Hepatocyte (in vitro differentiated cells): ENCODE data around the gene CTCFL. TPM values are rescaled to one million over a fixed set of nuclear protein-coding genes. Genes with fewer than 3 reads are reported as not detected.

ENCODE experiments used
- DNase-seq: peaks from one replicate; pipeline ENCODE4 v3.0.0-alpha.2; 2016; ENCODE audit warnings: low spot score
- H2AFZ ChIP-seq: fragments of 200-600 bp; sonication (generic); 2 replicates; pipeline ENCODE4 v1.6.0; 2016; ENCODE audit warnings: antibody characterized with exemption, mild to moderate bottlenecking
- H3K27ac ChIP-seq: fragments of 200-600 bp; sonication (generic); 2 replicates; pipeline ENCODE4 v1.5.1; 2016; ENCODE audit warnings: mild to moderate bottlenecking
- H3K27me3 ChIP-seq: fragments of 200-600 bp; sonication (generic); 2 replicates; pipeline ENCODE4 v1.6.1; 2016
- H3K36me3 ChIP-seq: fragments of 200-600 bp; sonication (generic); replicated peaks from 2 replicates; pipeline ENCODE4 v1.5.1; 2016; ENCODE audit warnings: low read depth; ENCODE audit not compliant: insufficient read depth
- H3K4me1 ChIP-seq: fragments of 200-600 bp; sonication (generic); 2 replicates; pipeline ENCODE4 v1.5.1; 2016; ENCODE audit warnings: mild to moderate bottlenecking, moderate library complexity; ENCODE audit not compliant: insufficient read depth
- H3K4me2 ChIP-seq: fragments of 200-600 bp; sonication (generic); 2 replicates; pipeline ENCODE4 v1.6.0; 2016
- H3K4me3 ChIP-seq: fragments of 200-600 bp; sonication (generic); 2 replicates; pipeline ENCODE4 v1.5.1; 2016; ENCODE audit warnings: mild to moderate bottlenecking
- H3K79me2 ChIP-seq: fragments of 200-600 bp; sonication (generic); 2 replicates; pipeline ENCODE4 v1.6.0; 2017; ENCODE audit warnings: mild to moderate bottlenecking
- H3K9me2 ChIP-seq: fragments of 200-600 bp; sonication (generic); replicated peaks from 2 replicates; pipeline ENCODE4 v1.6.0; 2017; ENCODE audit warnings: mild to moderate bottlenecking; ENCODE audit not compliant: insufficient read depth
- H3K9me3 ChIP-seq: fragments of 200-600 bp; sonication (generic); 2 replicates; pipeline ENCODE4 v1.5.1; 2016; ENCODE audit warnings: low read depth, mild to moderate bottlenecking
- H4K20me1 ChIP-seq: fragments of 200-600 bp; sonication (generic); 2 replicates; pipeline ENCODE4 v1.6.0; 2016; ENCODE audit warnings: mild to moderate bottlenecking; ENCODE audit not compliant: insufficient read depth, poor library complexity, severe bottlenecking
- CTCF ChIP-seq: fragments of 200-600 bp; sonication (generic); IDR thresholded peaks from 2 replicates; pipeline ENCODE4 v1.5.1; 2016; ENCODE audit warnings: antibody characterized with exemption, mild to moderate bottlenecking; ENCODE audit not compliant: poor library complexity
- EZH2 ChIP-seq: fragments of 200-600 bp; sonication (generic); IDR thresholded peaks from 2 replicates; pipeline ENCODE4 v1.6.1; 2016; ENCODE audit warnings: antibody characterized with exemption, mild to moderate bottlenecking, borderline replicate concordance
- EZH2phosphoT487 ChIP-seq: fragments of 200-600 bp; sonication (generic); IDR thresholded peaks from one replicate; pipeline ENCODE4 v1.6.1; 2018; ENCODE audit warnings: antibody characterized with exemption, mild to moderate bottlenecking, low read depth, moderate library complexity; ENCODE audit not compliant: unreplicated experiment, severe bottlenecking
- WGBS: methylation state at CpG from one replicate; pipeline ENCODE4 v1.1.6; 2016; ENCODE audit warnings: low lambda C conversion rate; ENCODE audit errors: missing lambda C conversion rate; 5-methylcytosine and 5-hydroxymethylcytosine counted together
- polyA plus RNA-seq: library from polyadenylated mRNA; unstranded; fragments of >200 nt; fragmentation: Nextera tagmentation; extraction: Ambion mirVana; gene quantifications from 2 replicates; pipeline ENCODE4 v1.2.1, GENCODE V29; 2016
- total RNA-seq: library from RNA; depleted of rRNA; stranded (reverse); fragments of >200 nt; gene quantifications from 2 replicates; pipeline ENCODE4 v1.2.3, GENCODE V29; 2014

The CTCFL gene
- total and polyA plus RNA-seq, 2 experiments from 2014 or later = not detected

- WGBS = 89% methylated on average over 8 of the region's 8 CpGs
- H3K9me2 ChIP-seq = no peaks in the 10 kb centered on the region
- H3K4me3 ChIP-seq = no peak overlapping the region
- no peak overlapping the region for H3K4me2 ChIP-seq
- no peak for TF ChIP-seq EZH2
- TF ChIP-seq CTCF = no peak
- TF ChIP-seq EZH2phosphoT487 = no peak
- no peak for DNase-seq
- H3K36me3 ChIP-seq = no peaks in the 10 kb centered on the region
- no peaks in the 10 kb centered on the region for H3K79me2 ChIP-seq
- H2AFZ ChIP-seq = no peak overlapping the region
- H3K27me3 ChIP-seq = no peaks in the 10 kb centered on the region
- H4K20me1 ChIP-seq = no peaks in the 10 kb centered on the region
- no peaks in the 10 kb centered on the region for H3K4me1 ChIP-seq
- H3K27ac ChIP-seq = no peak overlapping the region
- H3K9me3 ChIP-seq = no peaks in the 10 kb centered on the region
These were observed 40.2 kb downstream of the CTCFL start for GRCh38 chr20:57484772-57485171.

- TF ChIP-seq EZH2 = no peak
- TF ChIP-seq EZH2phosphoT487 = no peak
- no peak for TF ChIP-seq CTCF
These were observed 41.5 kb downstream of the CTCFL start for GRCh38 chr20:57483287-57484050.

GRCh38 chr20:57482796-57483195 is 42.1 kb downstream of the CTCFL start:
- Histone ChIP-seq H3K27ac (no peak overlapping the region), H3K4me2 (no peak overlapping the region), H3K9me3 (no peaks in the 10 kb centered on the region), H3K9me2 (no peaks in the 10 kb centered on the region), H2AFZ (no peak overlapping the region), H3K36me3 (no peaks in the 10 kb centered on the region), H3K4me1 (no peaks in the 10 kb centered on the region), H4K20me1 (no peaks in the 10 kb centered on the region), H3K4me3 (no peak overlapping the region), H3K79me2 (no peaks in the 10 kb centered on the region), H3K27me3 (no peaks in the 10 kb centered on the region)
- TF ChIP-seq EZH2phosphoT487 (no peak), EZH2 (no peak), CTCF (no peak)
- no peak for DNase-seq
- WGBS = 96% methylated on average over 6 of the region's 6 CpGs

More at GRCh38 chr20:57483287-57484050, 41.5 kb downstream of the CTCFL start:
- H3K4me3 ChIP-seq = no peak overlapping the region
- H3K9me2 ChIP-seq = no peaks in the 10 kb centered on the region
- no peaks in the 10 kb centered on the region for H3K36me3 ChIP-seq
- no peak overlapping the region for H3K4me2 ChIP-seq
- no peak overlapping the region for H2AFZ ChIP-seq
- no peaks in the 10 kb centered on the region for H4K20me1 ChIP-seq
- no peaks in the 10 kb centered on the region for H3K27me3 ChIP-seq
- DNase-seq = no peak
- H3K27ac ChIP-seq = no peak overlapping the region
- no peaks in the 10 kb centered on the region for H3K9me3 ChIP-seq
- no peaks in the 10 kb centered on the region for H3K79me2 ChIP-seq
- 91% methylated on average over 19 of the region's 19 CpGs for WGBS
- no peaks in the 10 kb centered on the region for H3K4me1 ChIP-seq
